Mesenchymal stem cell (in vitro differentiated cells and primary cell): ENCODE measurements around the gene FAM167B.

ENCODE experiments used
- DNase-seq: peaks from one replicate; pipeline ENCODE4 v3.0.0-alpha.2; 2013
- H2AFZ ChIP-seq: one replicate; pipeline ENCODE4 v1.6.1; 2013; ENCODE audit warnings: low read depth, mild to moderate bottlenecking, control low read depth, inconsistent platforms, low read length, moderate library complexity
- H2AK5ac ChIP-seq: 2 replicates; pipeline ENCODE4 v1.6.1; 2013; ENCODE audit warnings: low read length, moderate library complexity, mild to moderate bottlenecking, inconsistent platforms; ENCODE audit not compliant: severe bottlenecking
- H2BK120ac ChIP-seq: one replicate; pipeline ENCODE4 v1.6.1; 2013; ENCODE audit warnings: low read depth, mild to moderate bottlenecking, inconsistent platforms, low read length, moderate library complexity
- H2BK12ac ChIP-seq, 2 experiments: one replicate each; pipeline ENCODE4 v1.6.1; 2013; ENCODE audit warnings: inconsistent platforms in 2 of 2, low read length in 2 of 2, mild to moderate bottlenecking in 2 of 2, moderate library complexity in 2 of 2, control low read depth in 1 of 2
- H2BK15ac ChIP-seq: one replicate; pipeline ENCODE4 v1.6.1; 2013; ENCODE audit warnings: mild to moderate bottlenecking, low read depth, inconsistent platforms; ENCODE audit not compliant: poor library complexity, severe bottlenecking
- H2BK5ac ChIP-seq: 2 replicates; pipeline ENCODE4 v1.6.1; 2013; ENCODE audit warnings: low read depth, mild to moderate bottlenecking, low read length, control low read depth, inconsistent platforms; ENCODE audit not compliant: poor library complexity, severe bottlenecking
- H3K14ac ChIP-seq, 2 experiments: one replicate each; pipeline ENCODE4 v1.6.1; 2013; ENCODE audit warnings: inconsistent platforms in 2 of 2, low read length in 2 of 2, control low read depth in 1 of 2, mild to moderate bottlenecking in 1 of 2, moderate library complexity in 1 of 2
- H3K18ac ChIP-seq, 2 experiments: one replicate each; pipeline ENCODE4 v1.6.1; 2013; ENCODE audit warnings: inconsistent platforms in 2 of 2, low read length in 2 of 2, control low read depth in 1 of 2, low read depth in 1 of 2, mild to moderate bottlenecking in 1 of 2
- H3K23ac ChIP-seq, 2 experiments: one replicate each; pipeline ENCODE4 v1.6.1; 2013; ENCODE audit warnings: inconsistent platforms in 2 of 2, low read length in 2 of 2, mild to moderate bottlenecking in 2 of 2, moderate library complexity in 2 of 2, control low read depth in 1 of 2
- H3K27ac ChIP-seq: 2 replicates; pipeline ENCODE4 v1.5.1; 2013; ENCODE audit warnings: mild to moderate bottlenecking, moderate library complexity, low read length, control low read depth, inconsistent platforms; ENCODE audit not compliant: poor library complexity, severe bottlenecking
- H3K27me3 ChIP-seq, 2 experiments: 2 replicates each; pipeline versions ENCODE4 v1.6.1 to v1.7.0; 2013; ENCODE audit warnings: low read length in 2 of 2, mild to moderate bottlenecking in 2 of 2, moderate library complexity in 2 of 2, control low read depth in 1 of 2, inconsistent platforms in 1 of 2; ENCODE audit not compliant: control insufficient read depth in 1 of 2, insufficient read depth in 1 of 2
- H3K36me3 ChIP-seq, 2 experiments: 2 replicates each; pipeline versions ENCODE4 v1.6.1 to v1.7.0; 2013; ENCODE audit warnings: low read length in 2 of 2, control low read depth in 1 of 2, inconsistent platforms in 1 of 2, low read depth in 1 of 2, mild to moderate bottlenecking in 1 of 2; ENCODE audit not compliant: insufficient read depth in 2 of 2, control insufficient read depth in 1 of 2
- H3K4ac ChIP-seq, 2 experiments: one replicate each; pipeline ENCODE4 v1.6.1; 2013; ENCODE audit warnings: inconsistent platforms in 2 of 2, low read length in 2 of 2, mild to moderate bottlenecking in 2 of 2, moderate library complexity in 2 of 2, control low read depth in 1 of 2, low read depth in 1 of 2
- H3K4me1 ChIP-seq: 2 replicates; pipeline ENCODE4 v1.6.1; 2013; ENCODE audit warnings: low read depth, low read length, control low read depth; ENCODE audit not compliant: control insufficient read depth, insufficient read depth
- H3K4me2 ChIP-seq: 2 replicates; pipeline ENCODE4 v1.6.1; 2013; ENCODE audit warnings: low read length, mild to moderate bottlenecking, inconsistent platforms; ENCODE audit not compliant: poor library complexity, severe bottlenecking
- H3K4me3 ChIP-seq, 2 experiments: 2 replicates each; pipeline versions ENCODE4 v1.5.1 to v1.7.0; 2013; ENCODE audit warnings: low read length in 2 of 2, mild to moderate bottlenecking in 2 of 2, control low read depth in 1 of 2, low read depth in 1 of 2; ENCODE audit not compliant: insufficient read depth in 1 of 2
- H3K79me1 ChIP-seq: replicated peaks from 2 replicates; pipeline ENCODE4 v1.6.1; 2013; ENCODE audit warnings: mild to moderate bottlenecking, control low read depth, low read length, inconsistent platforms; ENCODE audit not compliant: poor library complexity, severe bottlenecking
- H3K9ac ChIP-seq: 2 replicates; pipeline ENCODE4 v1.7.0; 2013; ENCODE audit warnings: mild to moderate bottlenecking, low read length, moderate library complexity
- H3K9me3 ChIP-seq: 2 replicates; pipeline ENCODE4 v1.7.0; 2013; ENCODE audit warnings: mild to moderate bottlenecking, low read length; ENCODE audit not compliant: control insufficient read depth
- H4K8ac ChIP-seq: one replicate; pipeline ENCODE4 v1.6.1; 2013; ENCODE audit warnings: inconsistent platforms, mild to moderate bottlenecking, low read length, moderate library complexity
- H4K91ac ChIP-seq: one replicate; pipeline ENCODE4 v1.6.1; 2013; ENCODE audit warnings: mild to moderate bottlenecking, low read length, inconsistent platforms
- WGBS: methylation state at CpG from one replicate; pipeline ENCODE4 v1.1.7; 2013; ENCODE audit warnings: mixed read lengths; 5-methylcytosine and 5-hydroxymethylcytosine counted together

FAM167B gene

GRCh38 chr1:32242341-32242851 lies 4.6 kb upstream of the FAM167B start:
- Histone ChIP-seq H2BK120ac (no peak overlapping the region), H3K4me2 (peak overlapping the region; percentile 18), H2BK15ac (no peak overlapping the region), H3K79me1 (no peaks in the 10 kb centered on the region), H3K14ac (no peak overlapping the region), H2AFZ (peak overlapping the region; percentile 43), H3K23ac (no peak overlapping the region), H3K9me3 (no peaks in the 10 kb centered on the region), H3K4me3 (peak overlapping the region in 1 of 2 experiments; percentile 64), H3K4ac (no peak overlapping the region), H3K36me3 (peaks cover 3% of the 10 kb centered on the region in 2 experiments), H3K18ac (peak overlapping the region in 1 of 2 experiments; percentile 54), H3K27me3 (no peaks in the 10 kb centered on the region), H2AK5ac (no peak overlapping the region), H4K8ac (peak overlapping the region; percentile 8), H3K27ac (no peak overlapping the region), H3K4me1 (peaks cover 20% of the 10 kb centered on the region), H3K9ac (peak overlapping the region; percentile 61), H2BK5ac (no peak overlapping the region), H2BK12ac (peak overlapping the region in 1 of 2 experiments; percentile 15), H4K91ac (no peak overlapping the region)
- DNase-seq: peak; percentile 42
- 33% methylated on average over 6 of the region's 7 CpGs for WGBS

GRCh38 chr1:32247452-32247851 lies 430 bp downstream of the FAM167B start:
- no peak overlapping the region for H3K4me2 ChIP-seq
- no peak overlapping the region for H3K14ac ChIP-seq
- H3K18ac ChIP-seq: no peak overlapping the region
- peaks cover 0 to 5% of the 10 kb centered on the region in 2 experiments for H3K27me3 ChIP-seq
- H2BK15ac ChIP-seq: no peak overlapping the region
- H4K8ac ChIP-seq: no peak overlapping the region
- no peak for DNase-seq
- H3K4me1 ChIP-seq: peaks cover 24% of the 10 kb centered on the region
- no peak overlapping the region for H3K27ac ChIP-seq
- H3K36me3 ChIP-seq: no peaks in the 10 kb centered on the region
- WGBS: 93% methylated on average over 12 of the region's 12 CpGs
- H2BK120ac ChIP-seq: no peak overlapping the region
- H2AK5ac ChIP-seq: no peak overlapping the region
- H3K9ac ChIP-seq: peak overlapping the region; percentile 61
- H3K4ac ChIP-seq: no peak overlapping the region
- no peaks in the 10 kb centered on the region for H3K9me3 ChIP-seq
- H2BK12ac ChIP-seq: no peak overlapping the region
- no peaks in the 10 kb centered on the region for H3K79me1 ChIP-seq
- no peak overlapping the region for H3K23ac ChIP-seq
- peak overlapping the region; percentile 1 for H4K91ac ChIP-seq
- H2AFZ ChIP-seq: no peak overlapping the region
- no peak overlapping the region for H2BK5ac ChIP-seq
- peak overlapping the region in 1 of 2 experiments; percentile 28 for H3K4me3 ChIP-seq

DNA sequence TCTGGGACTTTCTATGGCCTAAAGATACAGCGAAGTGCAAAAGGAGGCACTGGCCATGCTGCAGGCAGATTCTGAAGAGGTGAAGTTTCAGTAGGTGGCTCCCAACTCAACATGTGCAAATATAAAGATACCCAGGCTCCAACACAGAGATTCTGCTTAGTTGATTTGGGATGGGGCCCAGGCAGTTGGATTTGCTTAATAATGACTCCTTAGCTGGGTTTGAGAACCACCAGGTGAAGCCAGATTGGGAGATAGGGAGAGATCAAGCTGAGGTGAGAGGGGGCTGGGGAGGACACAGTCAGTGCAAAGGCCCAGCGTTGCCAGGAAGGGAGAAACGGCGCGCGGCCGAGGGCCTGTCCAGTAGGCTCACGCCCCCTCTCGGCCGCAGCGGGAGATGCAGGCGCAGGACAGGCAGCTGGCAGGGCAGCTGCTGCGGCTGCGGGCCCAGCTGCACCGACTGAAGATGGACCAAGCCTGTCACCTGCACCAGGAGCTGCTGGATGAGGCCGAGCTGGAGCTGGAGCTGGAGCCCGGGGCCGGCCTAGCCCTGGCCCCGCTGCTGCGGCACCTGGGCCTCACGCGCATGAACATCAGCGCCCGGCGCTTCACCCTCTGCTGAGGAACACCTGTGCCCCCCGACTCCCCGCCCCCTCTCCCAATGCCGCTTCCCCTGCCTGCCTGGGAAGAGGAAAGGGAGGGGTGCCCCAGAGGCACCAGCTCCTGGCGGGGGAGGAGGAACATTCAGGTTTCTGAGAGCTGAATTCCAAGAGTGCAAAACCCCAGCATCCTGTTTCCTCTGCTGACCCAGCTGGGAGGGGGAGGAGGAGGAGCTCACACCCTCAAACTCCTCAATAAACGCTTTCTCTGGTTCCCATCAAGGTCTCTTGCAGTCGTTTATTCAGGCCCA lies 1.2 kb downstream of the FAM167B start:
- H2AFZ ChIP-seq: no peak overlapping the region
- H3K9ac ChIP-seq: peak overlapping the region; percentile 61
- WGBS: 6% methylated on average over 20 of the region's 31 CpGs
- no peak overlapping the region for H3K23ac ChIP-seq
- H2BK12ac ChIP-seq: no peak overlapping the region
- no peaks in the 10 kb centered on the region for H3K79me1 ChIP-seq
- peaks cover 22% of the 10 kb centered on the region for H3K4me1 ChIP-seq
- H2BK5ac ChIP-seq: no peak overlapping the region
- no peak overlapping the region for H4K91ac ChIP-seq
- peaks cover 0 to 5% of the 10 kb centered on the region in 2 experiments for H3K27me3 ChIP-seq
- no peak overlapping the region for H2BK120ac ChIP-seq
- no peak overlapping the region for H3K4me3 ChIP-seq
- H3K18ac ChIP-seq: peak overlapping the region in 1 of 2 experiments; percentile 26
- H3K14ac ChIP-seq: no peak overlapping the region
- no peak overlapping the region for H3K27ac ChIP-seq
- H2BK15ac ChIP-seq: no peak overlapping the region
- no peak overlapping the region for H4K8ac ChIP-seq
- H3K4ac ChIP-seq: no peak overlapping the region
- no peak overlapping the region for H2AK5ac ChIP-seq
- no peaks in the 10 kb centered on the region for H3K9me3 ChIP-seq
- peak overlapping the region; percentile 51 for H3K4me2 ChIP-seq
- peak; percentile 71 for DNase-seq
- no peaks in the 10 kb centered on the region for H3K36me3 ChIP-seq

- H2AK5ac ChIP-seq: no peak overlapping the region
- no peak overlapping the region for H3K4ac ChIP-seq
- peaks cover 0 to 5% of the 10 kb centered on the region in 2 experiments for H3K27me3 ChIP-seq
- no peaks in the 10 kb centered on the region for H3K79me1 ChIP-seq
- H3K14ac ChIP-seq: no peak overlapping the region
- no peak overlapping the region for H2BK15ac ChIP-seq
- H3K36me3 ChIP-seq: no peaks in the 10 kb centered on the region
- DNase-seq: no peak
- no peak overlapping the region for H2BK120ac ChIP-seq
- no peak overlapping the region for H2AFZ ChIP-seq
- no peak overlapping the region for H2BK5ac ChIP-seq
- no peak overlapping the region for H3K18ac ChIP-seq
- H3K9ac ChIP-seq: no peak overlapping the region
- no peak overlapping the region for H2BK12ac ChIP-seq
- H3K4me3 ChIP-seq: no peak overlapping the region
- no peak overlapping the region for H4K8ac ChIP-seq
- peak overlapping the region; percentile 25 for H3K27ac ChIP-seq
- H3K9me3 ChIP-seq: no peaks in the 10 kb centered on the region
- H3K4me2 ChIP-seq: no peak overlapping the region
- H3K4me1 ChIP-seq: peaks cover 22% of the 10 kb centered on the region
- whole genome bisulfite sequencing: 66% methylated on average over 9 of the region's 9 CpGs
- peak overlapping the region; percentile 4 for H4K91ac ChIP-seq
- H3K23ac ChIP-seq: no peak overlapping the region
These were observed 3.0 kb downstream of the FAM167B start for GRCh38 chr1:32249831-32250525.
